ENCODE results near the gene EID1. TPM values are rescaled to one million over a fixed set of nuclear protein-coding genes. Genes with fewer than 3 reads are reported as not detected.

EID1 gene
- total RNA-seq, 1 donor from 2014 or later = 51.3 TPM

DNA sequence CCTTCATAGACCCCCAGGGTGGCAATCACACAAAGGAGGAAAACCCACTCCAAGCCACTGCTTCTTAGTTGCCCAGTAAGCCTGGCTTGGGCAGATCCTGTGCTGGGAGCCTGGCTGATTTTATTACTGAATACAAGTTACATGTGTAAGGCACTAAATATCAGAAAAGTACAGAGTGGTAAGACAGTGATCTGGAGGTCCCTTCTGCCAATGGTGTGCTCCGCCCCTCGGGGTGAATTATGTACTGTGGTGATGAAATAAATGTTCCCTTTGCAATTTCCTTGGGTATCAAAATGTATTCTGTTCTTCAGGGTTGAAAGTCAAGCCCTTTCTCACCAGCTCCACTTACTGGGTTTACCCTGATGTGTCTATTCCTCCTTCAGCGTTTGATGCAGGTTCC is 38.8 kb downstream of the EID1 start:
- Mint-ChIP-seq H3K36me3 (ENCODE audit: low read depth) (no peaks in the 10 kb centered on the region), H3K9me3 (no peaks in the 10 kb centered on the region), H3K4me3 (no peak overlapping the region), H3K27me3 (peaks cover 35% of the 10 kb centered on the region), H3K27ac (no peak overlapping the region), H3K4me1 (no peaks in the 10 kb centered on the region)
- intact Hi-C loops (cut with micrococcal nuclease) = no loop called here
- DNase-seq (no peak), ATAC-seq (ENCODE audit: low read depth) (no peak)
- POLR2A ChIA-PET = no interaction called here
- no peak for TF ChIP-seq CTCF (IDR thresholded peaks at IDR 0.05)
- CTCF ChIA-PET = no interaction called here

GRCh38 chr15:48922046-48922445 is 44.1 kb downstream of the EID1 start:
- DNase-seq (no peak), ATAC-seq (ENCODE audit: low read depth) (no peak)
- H3K4me1 Mint-ChIP-seq = no peaks in the 10 kb centered on the region
- H3K27me3 Mint-ChIP-seq = peaks cover 36% of the 10 kb centered on the region
- ChIA-PET POLR2A (no interaction called here), CTCF (no interaction called here)
- no peak overlapping the region for H3K4me3 Mint-ChIP-seq
- H3K27ac Mint-ChIP-seq = no peak overlapping the region
- H3K36me3 Mint-ChIP-seq (ENCODE audit: low read depth) = no peaks in the 10 kb centered on the region
- no peak for TF ChIP-seq CTCF (IDR thresholded peaks at IDR 0.05)
- intact Hi-C loops (cut with micrococcal nuclease) = no loop called here
- no peaks in the 10 kb centered on the region for H3K9me3 Mint-ChIP-seq

GRCh38 chr15:48924528-48925393 is 46.8 kb downstream of the EID1 start:
- no peak for DNase-seq
- H3K36me3 Mint-ChIP-seq (ENCODE audit: low read depth) = no peaks in the 10 kb centered on the region
- H3K9me3 Mint-ChIP-seq = no peaks in the 10 kb centered on the region
- no peaks in the 10 kb centered on the region for H3K4me1 Mint-ChIP-seq
- CTCF ChIA-PET = no interaction called here
- intact Hi-C loops (cut with micrococcal nuclease) = no loop called here
- POLR2A ChIA-PET = no interaction called here
- no peak overlapping the region for H3K27ac Mint-ChIP-seq
- no peak overlapping the region for H3K4me3 Mint-ChIP-seq
- no peak for TF ChIP-seq CTCF (IDR thresholded peaks at IDR 0.05)
- ATAC-seq (ENCODE audit: low read depth) = no peak
- peaks cover 30% of the 10 kb centered on the region for H3K27me3 Mint-ChIP-seq

- Mint-ChIP-seq H3K9me3 (no peaks in the 10 kb centered on the region), H3K27me3 (peaks cover 28% of the 10 kb centered on the region), H3K4me3 (no peak overlapping the region), H3K36me3 (ENCODE audit: low read depth) (no peaks in the 10 kb centered on the region), H3K4me1 (no peaks in the 10 kb centered on the region), H3K27ac (no peak overlapping the region)
- ATAC-seq (ENCODE audit: low read depth) = no peak
- ChIA-PET CTCF (no interaction called here), POLR2A (no interaction called here)
- DNase-seq = no peak
- intact Hi-C loops (cut with micrococcal nuclease) = no loop called here
- TF ChIP-seq CTCF (IDR thresholded peaks at IDR 0.05) = no peak
Observed at GRCh38 chr15:48925714-48926223, 47.8 kb downstream of the EID1 start.

DNA sequence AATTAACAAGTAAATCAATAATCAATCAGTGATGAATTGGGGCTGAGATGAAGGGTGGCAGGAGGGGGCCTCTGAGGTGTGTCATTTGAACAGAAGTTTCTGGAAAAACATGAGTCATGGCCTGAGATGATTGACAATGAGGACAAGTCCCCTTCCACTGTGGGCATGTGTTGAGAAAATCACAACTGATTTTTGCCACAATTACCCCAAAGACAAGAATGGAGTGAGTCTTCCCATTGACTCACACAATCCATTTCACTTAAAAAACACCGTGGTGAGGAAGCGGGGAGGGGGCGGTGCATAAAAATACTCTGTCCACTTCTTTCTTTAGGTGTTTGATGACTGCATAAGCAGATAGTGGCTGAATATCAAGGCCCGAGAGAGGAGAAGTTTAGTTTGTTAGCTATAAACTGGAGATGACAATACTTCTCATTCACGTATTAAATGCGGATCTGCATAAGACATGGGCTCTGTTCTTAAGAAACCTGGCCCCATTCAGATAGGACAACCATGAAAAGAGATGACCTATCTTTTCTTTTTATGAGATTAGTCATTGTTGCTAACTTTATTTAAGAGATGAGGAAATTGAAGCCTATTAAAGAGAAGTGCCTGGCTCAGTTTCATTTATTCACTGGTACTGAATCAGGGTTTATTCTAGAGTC is 51.1 kb downstream of the EID1 start:
- no peak for TF ChIP-seq CTCF (IDR thresholded peaks at IDR 0.05)
- intact Hi-C loops (cut with micrococcal nuclease) = no loop called here
- no peak overlapping the region for H3K27ac Mint-ChIP-seq
- ChIA-PET CTCF (no interaction called here), POLR2A (no interaction called here)
- H3K4me1 Mint-ChIP-seq = no peaks in the 10 kb centered on the region
- peaks cover 22% of the 10 kb centered on the region for H3K27me3 Mint-ChIP-seq
- ATAC-seq (ENCODE audit: low read depth) = no peak
- H3K36me3 Mint-ChIP-seq (ENCODE audit: low read depth) = no peaks in the 10 kb centered on the region
- DNase-seq = no peak
- H3K9me3 Mint-ChIP-seq = no peaks in the 10 kb centered on the region
- no peak overlapping the region for H3K4me3 Mint-ChIP-seq

All from activated B cell treated with CpG ODN at 0.5 μM for 24 hours (primary cell).